GM18499 (cell line): ENCODE measurements around the gene SEPTIN2.
"Not testable (repeated sequence)": the region's sequence is repeated elsewhere in the genome, so short reads cannot be mapped to it uniquely, and the experiment has no call there.

Source experiments
- ATAC-seq: cut with Tn5 transposase; IDR thresholded peaks from one replicate; pipeline ENCODE4 v1.9.1; 2021; ENCODE audit warnings: moderate number of reproducible peaks; ENCODE audit not compliant: insufficient read depth, unreplicated experiment

The SEPTIN2 gene

DNA sequence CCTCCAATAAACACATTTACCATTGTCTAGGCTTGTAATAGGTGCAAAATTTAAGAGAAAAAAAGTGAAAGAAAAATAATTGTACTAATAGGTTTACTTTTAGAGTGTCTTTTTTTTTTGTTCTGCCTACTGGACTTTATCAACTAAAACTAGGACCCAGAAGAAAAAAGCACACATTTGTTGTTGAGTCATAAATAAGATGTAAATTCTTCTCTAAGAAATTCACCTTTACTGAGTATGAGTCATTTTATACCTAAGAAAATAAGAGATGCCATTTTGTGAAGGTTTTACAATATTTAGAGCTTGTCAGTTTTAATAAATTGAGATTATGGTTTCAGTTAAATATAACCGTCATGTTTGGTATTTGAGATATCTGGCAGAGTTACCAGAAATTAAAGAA, 59.6 kb downstream of the SEPTIN2 start:
- no peak for ATAC-seq

DNA sequence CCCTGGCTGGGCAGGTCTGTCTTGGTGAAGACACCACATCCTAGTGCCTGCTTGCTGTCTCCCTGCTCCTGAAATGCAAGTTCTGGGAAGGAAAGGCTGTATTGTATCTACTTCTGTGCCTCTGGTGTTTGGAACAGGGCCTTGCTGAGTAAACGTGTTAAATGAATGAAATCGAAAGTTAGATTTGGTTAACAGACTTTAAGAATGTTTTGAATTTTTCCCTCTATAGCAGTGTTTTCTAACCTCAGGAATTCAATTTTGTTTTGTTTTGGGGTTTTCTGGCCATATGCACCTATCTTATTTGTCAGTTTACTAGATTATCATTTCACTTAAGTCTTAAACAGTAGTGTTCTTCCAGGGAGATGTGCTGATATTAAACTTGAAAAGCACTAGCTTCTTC, 61.1 kb downstream of the SEPTIN2 start:
- ATAC-seq: no peak

DNA sequence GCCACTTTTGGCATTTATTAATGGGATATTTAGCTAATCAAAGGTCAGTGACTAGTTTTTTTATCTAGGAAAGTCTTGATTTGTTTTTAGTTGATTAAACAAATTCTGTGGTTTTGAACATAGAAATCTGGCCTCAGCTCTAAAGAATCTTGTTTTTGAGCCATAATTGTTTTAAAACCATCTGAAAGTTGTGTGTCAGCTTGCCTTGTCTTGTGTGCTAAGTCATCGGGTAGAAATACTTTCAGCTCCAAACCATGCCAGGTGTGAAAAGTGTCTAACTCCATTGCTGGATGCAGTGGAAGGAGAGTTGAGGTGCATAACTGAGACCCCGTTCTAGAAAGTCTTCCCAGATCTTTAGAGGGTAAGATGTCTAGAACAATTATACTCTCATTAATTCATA, 63.1 kb downstream of the SEPTIN2 start:
- no peak for ATAC-seq

DNA sequence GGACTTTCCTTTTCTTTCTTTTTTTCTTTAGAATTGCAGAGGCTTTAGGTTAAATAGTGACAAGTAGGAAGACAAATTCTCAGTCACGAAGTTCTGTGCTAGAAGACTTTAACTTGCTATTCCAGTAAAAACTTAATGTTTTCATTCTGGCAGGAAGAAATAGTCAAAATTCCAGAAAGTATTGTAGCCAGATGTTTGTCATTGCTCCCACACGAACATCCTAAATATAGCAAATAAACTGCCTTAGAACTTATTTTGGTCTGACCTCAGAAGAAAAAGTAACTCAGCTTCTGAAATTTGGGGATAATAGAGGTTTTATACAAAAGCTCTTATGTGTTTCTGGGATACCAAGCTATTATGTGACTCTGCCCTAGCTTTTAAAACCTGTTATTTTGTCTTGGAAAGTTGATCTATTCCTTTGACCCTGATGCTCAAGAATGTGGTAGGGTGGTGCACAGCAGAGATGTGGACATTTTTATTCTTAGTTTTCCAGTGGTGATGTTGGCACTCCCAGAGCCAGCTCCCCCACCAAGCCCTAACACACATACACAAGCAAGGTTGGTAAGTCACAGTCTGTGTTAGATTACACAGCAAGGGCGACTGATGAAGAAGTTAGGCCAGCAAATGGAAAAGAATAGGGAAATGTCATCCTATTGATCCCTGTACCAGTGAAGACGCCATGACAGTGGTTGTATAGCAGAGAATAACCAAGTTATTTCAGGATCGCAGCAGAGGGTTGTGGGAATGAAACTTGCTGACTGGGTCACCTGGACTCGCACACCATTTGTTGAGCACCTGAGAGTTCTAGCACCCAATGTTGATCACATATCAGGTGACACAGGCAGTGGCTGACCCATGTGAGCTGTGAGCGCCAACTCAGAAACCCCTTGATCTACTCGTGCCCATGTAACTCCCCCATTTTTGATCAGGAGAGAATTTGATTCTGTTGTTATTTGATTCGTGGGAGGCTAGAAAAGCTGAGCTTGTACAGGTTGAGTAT, 64.1 kb downstream of the SEPTIN2 start:
- ATAC-seq: no peak

DNA sequence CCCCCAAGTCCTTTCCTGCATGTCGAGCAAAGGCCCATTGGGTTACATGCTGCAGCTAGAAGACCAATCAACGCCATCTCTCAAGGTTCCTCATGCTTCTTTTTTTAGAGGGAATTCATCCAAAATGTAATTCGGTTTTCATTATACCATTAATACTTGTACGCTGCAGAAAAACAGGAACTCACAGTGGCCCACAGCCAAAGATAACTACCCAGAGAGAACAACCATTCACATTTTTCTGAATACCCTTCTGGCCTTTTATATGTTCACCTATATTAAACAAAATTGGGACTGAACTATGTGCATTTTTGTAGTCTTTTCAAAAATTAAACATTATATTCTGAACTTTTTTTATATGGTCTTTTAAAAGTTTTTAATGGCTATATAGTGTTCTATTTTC, 66.1 kb downstream of the SEPTIN2 start:
- no peak for ATAC-seq

DNA sequence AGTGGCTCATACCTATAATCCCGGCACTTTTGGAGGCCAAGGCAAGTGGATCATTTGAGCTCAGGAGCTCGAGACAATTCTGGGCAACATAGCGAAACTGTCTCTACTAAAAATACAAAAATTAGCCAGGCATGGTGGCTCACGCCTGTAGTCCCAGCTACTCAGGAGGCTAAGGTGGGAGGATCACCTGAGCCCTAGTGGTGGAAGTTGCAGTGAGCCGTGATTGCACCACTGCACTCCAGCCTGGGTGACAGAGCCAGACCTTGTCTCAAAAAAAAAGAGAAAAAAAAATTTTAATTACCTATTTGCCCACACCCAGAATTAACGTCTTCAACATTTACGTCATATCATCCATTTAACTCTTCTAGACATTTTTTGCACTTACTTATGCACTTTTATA, 69.7 kb downstream of the SEPTIN2 start:
- not testable (repeated sequence) for ATAC-seq

DNA sequence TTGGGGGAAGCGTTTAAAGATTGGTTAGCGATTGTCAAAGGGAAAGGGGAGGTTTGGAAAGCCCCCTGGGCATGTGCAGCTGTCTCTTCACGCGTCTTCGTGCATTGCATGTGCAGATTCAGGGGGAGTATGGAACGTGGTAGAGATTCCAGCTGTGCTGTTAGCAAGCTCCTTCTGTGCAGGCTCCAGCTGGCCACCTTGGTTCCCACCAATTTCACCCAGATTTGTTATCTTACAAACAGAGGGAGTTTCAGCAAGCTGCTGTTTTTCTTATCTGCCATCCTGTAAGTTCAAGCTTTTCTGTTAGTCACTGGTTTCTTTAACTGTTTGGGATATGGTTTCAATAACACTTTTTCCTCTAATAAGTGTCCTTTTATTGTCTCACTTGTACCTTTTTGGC, 70.8 kb downstream of the SEPTIN2 start:
- no peak for ATAC-seq

DNA sequence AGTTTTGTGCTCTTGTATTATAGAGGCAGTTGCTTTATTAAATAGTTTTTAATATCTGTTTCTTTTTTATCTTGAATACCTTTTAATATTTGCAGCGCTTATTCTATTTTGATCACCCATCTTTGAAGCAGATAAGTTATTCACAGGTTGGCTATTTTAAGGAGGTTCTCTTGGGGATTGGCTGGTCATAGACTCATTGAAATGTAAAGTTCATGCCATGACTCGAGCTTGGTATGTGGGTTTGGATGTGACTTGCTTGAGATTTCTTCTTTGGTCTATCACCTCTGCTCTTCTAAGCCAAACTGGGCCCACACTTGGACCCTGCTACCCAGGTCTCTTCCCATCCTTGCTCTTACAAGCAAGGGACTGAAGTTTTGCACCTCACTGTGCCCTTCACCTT, 74.0 kb downstream of the SEPTIN2 start:
- ATAC-seq: no peak

DNA sequence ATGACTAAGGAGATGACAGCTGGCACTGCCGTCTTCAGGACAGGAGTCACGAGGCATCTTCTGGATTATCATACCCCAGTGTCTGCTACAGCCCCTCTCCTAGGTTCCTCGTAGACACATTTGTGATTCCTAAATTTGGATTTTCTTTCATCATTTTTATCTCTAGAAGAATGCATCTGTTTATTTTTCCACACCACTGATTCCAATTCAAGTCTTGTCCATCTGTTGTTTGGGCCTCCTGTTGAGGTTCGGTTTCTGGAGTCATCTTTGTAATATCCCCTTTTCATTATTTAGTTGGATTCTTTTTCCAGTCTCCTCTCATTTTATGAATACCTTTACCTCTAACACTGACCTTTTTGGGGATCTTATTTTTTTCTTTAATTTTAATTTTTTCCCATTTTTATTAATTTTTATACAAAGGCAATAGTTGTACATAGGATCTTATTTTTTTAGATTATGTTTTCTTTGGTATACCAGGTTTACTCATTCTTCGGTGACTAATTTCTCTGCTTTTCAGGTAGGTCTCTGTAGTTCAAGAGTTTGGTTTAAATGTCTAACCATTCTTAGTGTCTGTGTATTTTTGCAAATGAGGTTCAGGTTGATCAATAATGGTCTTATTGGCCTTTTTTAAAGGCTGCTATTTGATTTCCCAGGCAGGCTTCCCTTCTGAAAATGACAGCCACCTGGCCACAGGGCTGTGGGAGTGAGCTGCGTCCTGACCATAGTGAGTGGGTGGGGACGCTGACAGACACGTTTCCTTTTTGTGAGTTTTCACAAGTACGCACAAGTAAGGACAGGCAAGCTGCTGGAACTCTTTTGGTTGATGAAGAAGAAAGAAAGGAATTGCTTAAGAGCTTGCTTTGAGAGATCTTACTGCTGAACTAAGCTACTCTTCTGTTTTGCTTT, 74.8 kb downstream of the SEPTIN2 start:
- ATAC-seq: no peak

DNA sequence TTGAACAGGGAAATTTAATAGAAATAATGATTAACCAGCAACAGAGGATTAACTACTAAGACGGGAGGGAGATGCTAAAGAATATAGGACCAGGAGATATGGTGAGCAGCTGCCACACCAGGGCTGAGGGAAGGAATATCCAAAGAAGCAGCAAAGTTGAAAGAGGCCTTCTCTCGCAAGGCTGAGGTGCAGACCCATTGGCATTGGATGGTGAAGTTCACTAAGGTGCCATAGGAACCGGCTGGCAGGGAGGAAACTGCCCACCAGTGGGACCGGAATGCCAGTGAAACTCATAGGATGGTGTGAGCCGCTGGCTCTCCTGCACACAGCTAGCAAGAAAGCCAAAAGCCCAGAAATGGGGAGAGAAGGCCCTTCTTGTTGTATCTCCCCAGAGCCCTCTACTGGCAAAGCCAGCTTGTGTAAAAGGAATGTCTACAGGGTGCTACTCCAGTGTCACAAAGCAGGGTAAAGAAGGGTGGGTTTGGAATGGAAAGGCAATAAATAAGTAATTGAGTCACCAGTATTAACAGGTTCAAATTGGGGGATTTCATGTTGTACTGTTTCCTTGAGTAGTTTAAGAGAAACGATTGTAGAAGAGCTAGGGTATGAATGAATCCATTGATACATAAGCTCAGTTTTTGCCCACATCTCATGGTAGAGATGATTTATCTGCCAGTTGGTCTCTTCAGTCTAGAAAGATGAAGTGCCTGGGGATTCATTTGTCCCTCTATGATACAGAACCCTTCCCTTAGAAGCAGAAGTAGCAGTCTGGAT, 76.4 kb downstream of the SEPTIN2 start:
- ATAC-seq: no peak

DNA sequence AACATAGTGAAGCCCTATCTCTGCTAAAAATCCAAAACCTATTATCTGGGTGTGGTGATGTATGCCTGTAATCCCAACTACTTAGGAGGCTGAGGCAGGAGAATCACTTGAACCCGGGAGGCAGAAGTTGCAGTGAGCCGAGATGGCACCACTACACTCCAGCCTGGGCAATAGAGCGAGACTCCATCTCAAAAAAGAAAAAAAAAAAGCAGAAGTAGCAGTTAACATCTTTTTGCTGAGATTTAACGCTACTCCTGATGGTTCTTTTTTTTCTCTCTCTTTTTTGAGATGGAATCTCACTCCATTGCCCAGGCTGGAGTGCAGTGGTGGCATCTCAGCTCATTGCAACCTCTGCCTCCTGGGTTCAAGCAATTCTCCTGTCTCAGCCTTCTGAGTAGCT, 77.0 kb downstream of the SEPTIN2 start:
- ATAC-seq: not testable (repeated sequence)

DNA sequence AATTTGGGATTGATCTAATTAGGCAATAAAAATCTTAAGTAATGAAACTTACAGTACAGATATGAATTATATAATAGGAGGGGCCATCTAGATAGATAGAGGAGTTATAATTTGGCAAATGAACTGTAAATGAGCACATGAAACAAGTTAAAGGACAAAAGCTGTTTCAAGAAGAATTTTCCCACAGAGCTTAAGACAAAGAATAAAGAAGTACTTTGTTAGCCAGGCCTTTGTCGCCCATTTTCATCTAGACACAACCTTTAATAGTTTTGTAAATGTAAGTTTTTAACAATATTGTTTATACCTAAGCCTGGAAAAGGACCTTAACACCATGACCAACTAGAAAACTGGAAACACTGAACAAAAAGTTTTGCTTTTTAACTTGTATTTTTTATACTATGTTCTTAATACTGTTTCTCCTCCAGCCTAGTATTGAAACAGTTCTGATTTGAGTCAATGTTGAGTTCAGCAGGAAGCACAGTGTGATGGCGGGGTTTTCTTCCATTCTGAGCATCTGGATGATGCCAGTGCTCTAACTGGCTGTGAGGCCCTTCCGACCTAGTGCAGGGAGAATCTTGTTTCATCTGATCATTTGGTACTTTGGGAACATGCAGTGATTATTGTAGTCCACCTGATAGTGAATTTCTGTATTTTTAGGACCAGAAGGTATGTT, 77.9 kb downstream of the SEPTIN2 start:
- ATAC-seq: no peak

DNA sequence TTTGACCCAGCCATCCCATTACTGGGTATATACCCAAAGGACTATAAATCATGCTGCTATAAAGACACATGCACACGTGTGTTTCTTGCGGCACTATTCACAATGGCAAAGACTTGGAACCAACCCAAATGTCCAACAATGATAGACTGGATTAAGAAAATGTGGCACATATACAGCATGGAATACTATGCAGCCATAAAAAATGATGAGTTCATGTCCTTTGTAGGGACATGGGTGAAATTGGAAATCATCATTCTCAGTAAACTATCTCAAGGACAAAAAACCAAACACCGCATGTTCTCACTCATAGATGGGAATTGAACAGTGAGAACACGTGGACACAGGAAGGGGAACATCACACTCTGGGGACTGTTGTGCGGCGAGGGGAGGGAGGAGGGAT, 81.1 kb downstream of the SEPTIN2 start:
- not testable (repeated sequence) for ATAC-seq

DNA sequence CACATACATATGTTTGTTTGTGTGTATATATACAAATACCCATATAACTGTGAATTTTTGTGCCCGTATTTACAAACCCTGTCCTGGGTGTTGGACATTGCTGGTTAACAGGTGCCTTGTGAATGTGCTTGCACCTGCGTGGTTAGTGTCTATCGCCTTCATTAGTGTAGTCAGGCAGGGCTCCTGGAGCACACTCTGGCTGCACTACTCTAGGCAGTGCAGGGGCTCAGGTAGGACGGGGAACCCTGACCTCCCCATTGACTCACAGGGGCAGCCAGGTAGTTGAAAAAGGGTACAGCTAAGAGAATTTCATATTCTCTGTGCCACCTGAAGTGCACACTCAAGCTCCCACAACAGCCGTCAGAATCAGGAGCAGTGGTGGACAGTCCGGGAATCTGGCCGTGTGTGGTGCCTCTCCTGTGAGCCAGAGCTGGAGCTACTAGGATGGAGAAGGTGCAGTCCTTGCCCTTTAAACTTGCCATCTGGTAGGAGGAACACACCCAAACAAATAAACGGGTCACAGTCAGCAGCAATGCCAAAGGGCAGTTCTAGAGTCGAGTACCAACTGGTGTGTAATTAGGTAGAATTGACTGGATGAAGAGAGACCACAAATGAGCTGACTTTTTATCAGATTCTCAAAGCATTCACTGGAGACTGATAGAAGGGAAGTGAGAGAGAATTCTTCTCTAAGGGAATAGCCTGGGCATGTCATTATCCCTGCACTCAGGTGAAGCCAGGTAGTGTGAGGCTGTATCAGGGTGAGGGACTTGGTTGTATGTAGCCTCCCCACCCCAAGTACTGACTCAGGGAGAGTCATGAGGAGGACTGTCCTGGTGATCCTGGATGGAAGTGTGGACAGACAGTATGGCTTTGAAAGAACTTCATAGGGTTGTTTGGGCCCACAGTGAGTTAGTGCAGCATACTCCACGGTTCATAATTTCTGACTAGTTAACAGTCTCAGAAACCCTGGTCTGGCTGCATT, 84.5 kb downstream of the SEPTIN2 start:
- ATAC-seq: no peak
